ENCODE measurements around the gene SPRYD7.
A peak's percentile ranks its signal among the peaks of the same experiment; 100 is the strongest.

Gene SPRYD7

DNA sequence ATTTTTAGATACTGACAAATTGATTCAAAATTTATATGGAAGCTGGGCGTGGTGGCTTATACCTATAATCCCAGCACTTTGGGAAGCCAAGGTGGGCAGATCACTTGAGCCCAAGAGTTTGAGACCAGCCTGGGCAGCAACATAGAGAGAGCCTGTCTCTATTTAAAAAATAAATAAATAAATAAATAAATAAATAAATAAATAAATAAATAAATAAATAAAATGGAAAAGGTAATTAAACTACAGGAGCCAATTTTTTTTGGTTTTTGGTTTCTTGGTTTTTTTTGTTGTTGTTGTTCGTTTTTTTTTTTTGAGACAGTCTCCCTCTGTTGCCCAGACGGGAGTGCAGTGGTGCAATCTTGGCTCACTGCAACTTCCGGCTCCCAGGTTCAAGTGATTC, 31.3 kb upstream of the SPRYD7 start (continued):
- TF ChIP-seq, protein P1, sequence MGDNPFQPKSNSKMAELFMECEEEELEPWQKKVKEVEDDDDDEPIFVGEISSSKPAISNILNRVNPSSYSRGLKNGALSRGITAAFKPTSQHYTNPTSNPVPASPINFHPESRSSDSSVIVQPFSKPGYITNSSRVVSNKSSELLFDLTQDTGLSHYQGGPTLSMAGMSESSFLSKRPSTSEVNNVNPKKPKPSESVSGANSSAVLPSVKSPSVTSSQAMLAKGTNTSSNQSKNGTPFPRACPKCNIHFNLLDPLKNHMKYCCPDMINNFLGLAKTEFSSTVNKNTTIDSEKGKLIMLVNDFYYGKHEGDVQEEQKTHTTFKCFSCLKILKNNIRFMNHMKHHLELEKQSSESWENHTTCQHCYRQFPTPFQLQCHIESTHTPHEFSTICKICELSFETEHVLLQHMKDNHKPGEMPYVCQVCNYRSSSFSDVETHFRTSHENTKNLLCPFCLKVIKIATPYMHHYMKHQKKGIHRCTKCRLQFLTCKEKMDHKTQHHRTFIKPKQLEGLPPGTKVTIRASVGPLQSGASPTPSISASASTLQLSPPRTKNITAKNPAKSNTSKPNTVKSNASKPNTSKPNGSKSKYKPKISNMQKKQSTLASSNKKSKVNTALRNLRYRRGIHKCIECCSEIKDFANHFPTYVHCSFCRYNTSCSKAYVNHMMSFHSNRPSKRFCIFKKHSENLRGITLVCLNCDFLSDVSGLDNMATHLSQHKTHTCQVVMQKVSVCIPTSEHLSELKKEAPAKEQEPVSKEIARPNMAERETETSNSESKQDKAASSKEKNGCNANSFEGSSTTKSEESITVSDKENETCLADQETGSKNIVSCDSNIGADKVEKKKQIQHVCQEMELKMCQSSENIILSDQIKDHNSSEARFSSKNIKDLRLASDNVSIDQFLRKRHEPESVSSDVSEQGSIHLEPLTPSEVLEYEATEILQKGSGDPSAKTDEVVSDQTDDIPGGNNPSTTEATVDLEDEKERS (tag by site-specific recombination; IDR thresholded peaks at IDR 0.05), result no peak
- no peak for TF ChIP-seq WT1 (tag by site-specific recombination; IDR thresholded peaks at IDR 0.05)
- no peak for TF ChIP-seq GFI1B (tag by site-specific recombination; IDR thresholded peaks at IDR 0.05)
- TF ChIP-seq KLF8 (tag by site-specific recombination; IDR thresholded peaks at IDR 0.05), result no peak
- TF ChIP-seq RBAK (tag by site-specific recombination; IDR thresholded peaks at IDR 0.05), result no peak
- no peak for TF ChIP-seq ZNF391 (tag by site-specific recombination; IDR thresholded peaks at IDR 0.05; ENCODE audit: borderline replicate concordance, low read depth)
- no peak for TF ChIP-seq ZEB2 (tag by site-specific recombination; IDR thresholded peaks at IDR 0.05)
- no peak for TF ChIP-seq ZNF76 (tag by site-specific recombination; IDR thresholded peaks at IDR 0.05; ENCODE audit: borderline replicate concordance, low read depth)
- TF ChIP-seq ZNF433 (tag by site-specific recombination; IDR thresholded peaks at IDR 0.05; ENCODE audit: low read depth), result peak; percentile 78
- TF ChIP-seq ZNF660 (tag by site-specific recombination; IDR thresholded peaks at IDR 0.05), result no peak
- 0 out of 2 replicates have a peak, but pooled peaks have one; percentile 25 for TF ChIP-seq ZNF292 (tag by site-specific recombination; IDR thresholded peaks at IDR 0.05; ENCODE audit: borderline replicate concordance, low read depth)
- TF ChIP-seq ZNF266 (tag by site-specific recombination; IDR thresholded peaks at IDR 0.05; ENCODE audit: low read depth), result peak; percentile 63; the same call in 1 of the 2 replicates
- TF ChIP-seq KLF16 (tag by site-specific recombination; IDR thresholded peaks at IDR 0.05), result no peak
- TF ChIP-seq, protein P2, sequence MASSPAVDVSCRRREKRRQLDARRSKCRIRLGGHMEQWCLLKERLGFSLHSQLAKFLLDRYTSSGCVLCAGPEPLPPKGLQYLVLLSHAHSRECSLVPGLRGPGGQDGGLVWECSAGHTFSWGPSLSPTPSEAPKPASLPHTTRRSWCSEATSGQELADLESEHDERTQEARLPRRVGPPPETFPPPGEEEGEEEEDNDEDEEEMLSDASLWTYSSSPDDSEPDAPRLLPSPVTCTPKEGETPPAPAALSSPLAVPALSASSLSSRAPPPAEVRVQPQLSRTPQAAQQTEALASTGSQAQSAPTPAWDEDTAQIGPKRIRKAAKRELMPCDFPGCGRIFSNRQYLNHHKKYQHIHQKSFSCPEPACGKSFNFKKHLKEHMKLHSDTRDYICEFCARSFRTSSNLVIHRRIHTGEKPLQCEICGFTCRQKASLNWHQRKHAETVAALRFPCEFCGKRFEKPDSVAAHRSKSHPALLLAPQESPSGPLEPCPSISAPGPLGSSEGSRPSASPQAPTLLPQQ (tag by site-specific recombination; IDR thresholded peaks at IDR 0.05), result no peak
- no peak for TF ChIP-seq ZSCAN30 (tag by site-specific recombination; IDR thresholded peaks at IDR 0.05)
- no peak for TF ChIP-seq KLF7 (tag by site-specific recombination; IDR thresholded peaks at IDR 0.05; ENCODE audit: borderline replicate concordance)
- no peak for TF ChIP-seq ZNF776 (tag by site-specific recombination; IDR thresholded peaks at IDR 0.05; ENCODE audit: borderline replicate concordance)
- TF ChIP-seq ZNF366 (tag by site-specific recombination; conservative IDR thresholded peaks at IDR 0.05), result no peak
- TF ChIP-seq ZFP3 (tag by site-specific recombination; IDR thresholded peaks at IDR 0.05; ENCODE audit: low read depth), result no peak
- TF ChIP-seq ZNF426 (tag by site-specific recombination; IDR thresholded peaks at IDR 0.05), result peak; percentile 91
- TF ChIP-seq ZNF654 (tag by site-specific recombination; IDR thresholded peaks at IDR 0.05; ENCODE audit: low read depth), result peak; percentile 32
- no peak for TF ChIP-seq ZFP41 (tag by site-specific recombination; IDR thresholded peaks at IDR 0.05; ENCODE audit: borderline replicate concordance)
- TF ChIP-seq, protein P3, sequence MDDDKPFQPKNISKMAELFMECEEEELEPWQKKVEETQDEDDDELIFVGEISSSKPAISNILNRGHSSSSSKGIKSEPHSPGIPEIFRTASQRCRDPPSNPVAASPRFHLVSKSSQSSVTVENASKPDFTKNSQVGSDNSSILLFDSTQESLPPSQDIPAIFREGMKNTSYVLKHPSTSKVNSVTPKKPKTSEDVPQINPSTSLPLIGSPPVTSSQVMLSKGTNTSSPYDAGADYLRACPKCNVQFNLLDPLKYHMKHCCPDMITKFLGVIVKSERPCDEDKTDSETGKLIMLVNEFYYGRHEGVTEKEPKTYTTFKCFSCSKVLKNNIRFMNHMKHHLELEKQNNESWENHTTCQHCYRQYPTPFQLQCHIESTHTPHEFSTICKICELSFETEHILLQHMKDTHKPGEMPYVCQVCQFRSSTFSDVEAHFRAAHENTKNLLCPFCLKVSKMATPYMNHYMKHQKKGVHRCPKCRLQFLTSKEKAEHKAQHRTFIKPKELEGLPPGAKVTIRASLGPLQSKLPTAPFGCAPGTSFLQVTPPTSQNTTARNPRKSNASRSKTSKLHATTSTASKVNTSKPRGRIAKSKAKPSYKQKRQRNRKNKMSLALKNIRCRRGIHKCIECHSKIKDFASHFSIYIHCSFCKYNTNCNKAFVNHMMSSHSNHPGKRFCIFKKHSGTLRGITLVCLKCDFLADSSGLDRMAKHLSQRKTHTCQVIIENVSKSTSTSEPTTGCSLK (tag by site-specific recombination; IDR thresholded peaks at IDR 0.05), result no peak
- no peak for TF ChIP-seq ZNF324 (tag by site-specific recombination; IDR thresholded peaks at IDR 0.05)
- TF ChIP-seq, protein P4, sequence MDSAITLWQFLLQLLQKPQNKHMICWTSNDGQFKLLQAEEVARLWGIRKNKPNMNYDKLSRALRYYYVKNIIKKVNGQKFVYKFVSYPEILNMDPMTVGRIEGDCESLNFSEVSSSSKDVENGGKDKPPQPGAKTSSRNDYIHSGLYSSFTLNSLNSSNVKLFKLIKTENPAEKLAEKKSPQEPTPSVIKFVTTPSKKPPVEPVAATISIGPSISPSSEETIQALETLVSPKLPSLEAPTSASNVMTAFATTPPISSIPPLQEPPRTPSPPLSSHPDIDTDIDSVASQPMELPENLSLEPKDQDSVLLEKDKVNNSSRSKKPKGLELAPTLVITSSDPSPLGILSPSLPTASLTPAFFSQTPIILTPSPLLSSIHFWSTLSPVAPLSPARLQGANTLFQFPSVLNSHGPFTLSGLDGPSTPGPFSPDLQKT (IDR thresholded peaks at IDR 0.05; ENCODE audit: borderline replicate concordance, low read depth, low read length), result no peak
- TF ChIP-seq, protein P5, sequence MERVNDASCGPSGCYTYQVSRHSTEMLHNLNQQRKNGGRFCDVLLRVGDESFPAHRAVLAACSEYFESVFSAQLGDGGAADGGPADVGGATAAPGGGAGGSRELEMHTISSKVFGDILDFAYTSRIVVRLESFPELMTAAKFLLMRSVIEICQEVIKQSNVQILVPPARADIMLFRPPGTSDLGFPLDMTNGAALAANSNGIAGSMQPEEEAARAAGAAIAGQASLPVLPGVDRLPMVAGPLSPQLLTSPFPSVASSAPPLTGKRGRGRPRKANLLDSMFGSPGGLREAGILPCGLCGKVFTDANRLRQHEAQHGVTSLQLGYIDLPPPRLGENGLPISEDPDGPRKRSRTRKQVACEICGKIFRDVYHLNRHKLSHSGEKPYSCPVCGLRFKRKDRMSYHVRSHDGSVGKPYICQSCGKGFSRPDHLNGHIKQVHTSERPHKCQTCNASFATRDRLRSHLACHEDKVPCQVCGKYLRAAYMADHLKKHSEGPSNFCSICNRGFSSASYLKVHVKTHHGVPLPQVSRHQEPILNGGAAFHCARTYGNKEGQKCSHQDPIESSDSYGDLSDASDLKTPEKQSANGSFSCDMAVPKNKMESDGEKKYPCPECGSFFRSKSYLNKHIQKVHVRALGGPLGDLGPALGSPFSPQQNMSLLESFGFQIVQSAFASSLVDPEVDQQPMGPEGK (tag by site-specific recombination; IDR thresholded peaks at IDR 0.05), result no peak
- TF ChIP-seq, protein P6, sequence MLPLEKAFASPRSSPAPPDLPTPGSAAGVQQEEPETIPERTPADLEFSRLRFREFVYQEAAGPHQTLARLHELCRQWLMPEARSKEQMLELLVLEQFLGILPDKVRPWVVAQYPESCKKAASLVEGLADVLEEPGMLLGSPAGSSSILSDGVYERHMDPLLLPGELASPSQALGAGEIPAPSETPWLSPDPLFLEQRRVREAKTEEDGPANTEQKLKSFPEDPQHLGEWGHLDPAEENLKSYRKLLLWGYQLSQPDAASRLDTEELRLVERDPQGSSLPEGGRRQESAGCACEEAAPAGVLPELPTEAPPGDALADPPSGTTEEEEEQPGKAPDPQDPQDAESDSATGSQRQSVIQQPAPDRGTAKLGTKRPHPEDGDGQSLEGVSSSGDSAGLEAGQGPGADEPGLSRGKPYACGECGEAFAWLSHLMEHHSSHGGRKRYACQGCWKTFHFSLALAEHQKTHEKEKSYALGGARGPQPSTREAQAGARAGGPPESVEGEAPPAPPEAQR (tag by site-specific recombination; IDR thresholded peaks at IDR 0.05), result no peak
- no peak for TF ChIP-seq BCL11A (tag by site-specific recombination; IDR thresholded peaks at IDR 0.05; ENCODE audit: low read depth)
- TF ChIP-seq ZNF133 (tag by site-specific recombination; IDR thresholded peaks at IDR 0.05), result no peak
- TF ChIP-seq ZNF623 (tag by site-specific recombination; IDR thresholded peaks at IDR 0.05), result peak; percentile 75
